CD14-positive monocyte (primary cell): ENCODE measurements around the gene MED9. TPM values are rescaled to one million over a fixed set of nuclear protein-coding genes. Genes with fewer than 3 reads are reported as not detected.

ENCODE experiments used
- DNase-seq, 3 donors: peaks; one replicate each; pipeline ENCODE4 v3.0.0-alpha.2; 2011 to 2022
- H2AFZ ChIP-seq: 2 replicates; pipeline ENCODE4 v1.6.0; 2012; ENCODE audit warnings: mild to moderate bottlenecking, low read depth, low read length, inconsistent platforms; ENCODE audit not compliant: insufficient read depth, poor library complexity, severe bottlenecking
- H3K27ac ChIP-seq, 2 donors: 1 replicate in 1 of 2; 2 replicates in 1 of 2; pipeline ENCODE4 v1.5.1; 2012 to 2013; ENCODE audit warnings: low read length in 2 of 2, control low read depth in 1 of 2, inconsistent platforms in 1 of 2, low read depth in 1 of 2, mild to moderate bottlenecking in 1 of 2
- H3K27me3 ChIP-seq, 2 donors: one replicate each; pipeline versions ENCODE4 v1.6.0 to v1.6.1; 2011 to 2013; ENCODE audit warnings: low read length in 2 of 2; ENCODE audit not compliant: control insufficient read depth in 2 of 2, insufficient read depth in 2 of 2
- H3K36me3 ChIP-seq, 2 donors: replicated peaks in 1 of 2; 1 replicate in 1 of 2; 2 replicates in 1 of 2; pipeline versions ENCODE4 v1.5.1 to v1.6.1; 2012 to 2013; ENCODE audit warnings: low read length in 2 of 2, control low read depth in 1 of 2, inconsistent platforms in 1 of 2, mild to moderate bottlenecking in 1 of 2; ENCODE audit not compliant: insufficient read depth in 2 of 2, control insufficient read depth in 1 of 2
- H3K4me1 ChIP-seq, 2 donors: 1 replicate in 1 of 2; 2 replicates in 1 of 2; pipeline versions ENCODE4 v1.5.1 to v1.6.1; 2012 to 2013; ENCODE audit warnings: low read length in 2 of 2, control low read depth in 1 of 2, inconsistent platforms in 1 of 2, mild to moderate bottlenecking in 1 of 2, moderate library complexity in 1 of 2; ENCODE audit not compliant: insufficient read depth in 2 of 2, control insufficient read depth in 1 of 2
- H3K4me2 ChIP-seq: replicated peaks from 2 replicates; pipeline ENCODE3; 2012; ENCODE audit warnings: low read length, moderate library complexity, mild to moderate bottlenecking; ENCODE audit not compliant: poor library complexity, severe bottlenecking; ENCODE audit errors: extremely low read depth
- H3K4me3 ChIP-seq, 3 experiments: fragments of 200-600 bp in 1 of 3; sonication (generic) in 1 of 3; replicated peaks in 1 of 3; 1 replicate in 2 of 3; 2 replicates in 1 of 3; pipeline ENCODE4 v1.5.1; 2011 to 2013; ENCODE audit warnings: low read length in 3 of 3, mild to moderate bottlenecking in 3 of 3, control low read depth in 2 of 3, low read depth in 2 of 3, inconsistent platforms in 1 of 3, moderate library complexity in 1 of 3
- H3K79me2 ChIP-seq: 2 replicates; pipeline ENCODE4 v1.6.0; 2012; ENCODE audit warnings: mild to moderate bottlenecking, control low read depth, inconsistent platforms, low read length, moderate library complexity; ENCODE audit not compliant: insufficient read depth
- H3K9ac ChIP-seq: 2 replicates; pipeline ENCODE4 v1.6.0; 2017; ENCODE audit warnings: low read length, mild to moderate bottlenecking; ENCODE audit not compliant: insufficient read depth, poor library complexity, severe bottlenecking
- H3K9me3 ChIP-seq, 2 donors: replicated peaks in 1 of 2; 1 replicate in 1 of 2; 2 replicates in 1 of 2; pipeline versions ENCODE4 v1.5.1 to v1.6.1; 2012 to 2013; ENCODE audit warnings: low read length in 2 of 2, control low read depth in 1 of 2; ENCODE audit not compliant: control insufficient read depth in 1 of 2, insufficient read depth in 1 of 2
- H4K20me1 ChIP-seq: 2 replicates; pipeline ENCODE4 v1.6.0; 2012; ENCODE audit warnings: mild to moderate bottlenecking, low read length, control low read depth, moderate library complexity; ENCODE audit not compliant: insufficient read depth
- H3K27ac Mint-ChIP-seq, 7 donors: one replicate each; pipeline ENCODE4 v1.8.0; 2020; ENCODE audit warnings: mild to moderate bottlenecking in 7 of 7, mixed read lengths in 7 of 7, moderate library complexity in 6 of 7, inconsistent platforms in 2 of 7
- H3K27me3 Mint-ChIP-seq, 3 donors: one replicate each; pipeline ENCODE4 v1.8.0; 2021 to 2022; ENCODE audit warnings: low read depth in 3 of 3, mild to moderate bottlenecking in 3 of 3, mixed read lengths in 3 of 3, moderate library complexity in 3 of 3, inconsistent platforms in 1 of 3
- H3K36me3 Mint-ChIP-seq, 2 donors: one replicate each; pipeline ENCODE4 v1.8.0; 2020; ENCODE audit warnings: mixed read lengths in 2 of 2, inconsistent platforms in 1 of 2, mild to moderate bottlenecking in 1 of 2
- H3K4me1 Mint-ChIP-seq: one replicate; pipeline ENCODE4 v1.8.0; 2020; ENCODE audit warnings: mild to moderate bottlenecking, mixed read lengths
- H3K4me3 Mint-ChIP-seq, 2 donors: one replicate each; pipeline ENCODE4 v1.8.0; 2020; ENCODE audit warnings: mild to moderate bottlenecking in 2 of 2, mixed read lengths in 2 of 2, moderate library complexity in 1 of 2
- H3K9me3 Mint-ChIP-seq, 7 donors: one replicate each; pipeline ENCODE4 v1.8.0; 2020 to 2022; ENCODE audit warnings: mixed read lengths in 7 of 7, mild to moderate bottlenecking in 6 of 7, moderate library complexity in 6 of 7, inconsistent platforms in 2 of 7
- WGBS: methylation state at CpG from one replicate; pipeline ENCODE4 v1.1.5; 2013; ENCODE audit warnings: missing lambda C conversion rate; ENCODE audit not compliant: insufficient coverage; 5-methylcytosine and 5-hydroxymethylcytosine counted together
- intact Hi-C, 2 donors: fragments of 100-400 bp; cut with micrococcal nuclease; formaldehyde crosslinking; loops; one replicate each; pipeline versions ENCODE4 v1.15.0 to v1.15.1; 2023
- polyA plus RNA-seq, 3 donors: library from polyadenylated mRNA; depleted of rRNA in 1 of 3; unstranded in 2 of 3; stranded (reverse) in 1 of 3; fragments of 300-500 nt in 2 of 3; fragments of >200 nt in 1 of 3; fragmentation: Illumina TruSeq in 2 of 3; gene quantifications; 1 replicate in 2 of 3; 2 replicates in 1 of 3; pipeline ENCODE4 v1.2.3, GENCODE V29; 2012 to 2021
- TF ChIP-seq, protein P1 (sequence below): fragments of 200-600 bp; IDR thresholded peaks from one replicate; pipeline ENCODE4 v1.8.0; 2022; ENCODE audit warnings: antibody characterized with exemption, mild to moderate bottlenecking

Gene MED9
- polyA plus RNA-seq, 3 donors: 5.6 to 6.9 (median 6.1) TPM

DNA sequence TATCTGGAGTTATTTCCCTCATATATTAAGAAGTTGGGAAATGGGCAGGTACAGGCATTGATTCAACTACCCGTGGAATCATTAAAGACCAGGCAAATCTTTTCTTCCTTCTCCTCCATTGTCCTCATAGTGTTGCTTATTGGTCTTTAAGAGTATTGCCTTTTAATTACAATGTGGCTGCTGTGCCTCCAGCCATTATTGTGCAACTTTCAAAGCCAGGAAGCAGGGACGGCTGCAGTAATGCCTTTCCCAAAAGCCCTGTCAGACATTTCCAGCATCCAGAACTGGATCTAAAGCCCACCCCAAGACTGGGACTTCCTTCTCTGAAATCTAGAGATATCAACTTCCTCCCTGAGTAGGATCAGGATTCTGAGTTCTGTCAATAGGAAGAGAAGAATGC is 42.3 kb upstream of the MED9 start:
- H3K9me3 ChIP-seq: no peaks in the 10 kb centered on the region
- peak overlapping the region in 3 of 7 donors; percentile 26 to 61 (median 40) for H3K27ac Mint-ChIP-seq
- H3K4me2 ChIP-seq: no peak overlapping the region
- H3K9ac ChIP-seq: no peak overlapping the region
- H2AFZ ChIP-seq: no peak overlapping the region
- no peak overlapping the region for H3K4me3 ChIP-seq
- peaks cover 0 to 1% (median 0%) of the 10 kb centered on the region in 7 donors for H3K9me3 Mint-ChIP-seq
- no peak overlapping the region for H3K4me3 Mint-ChIP-seq
- no peak for DNase-seq
- intact Hi-C loops: no loop called here
- H3K4me1 Mint-ChIP-seq: peaks cover 25% of the 10 kb centered on the region
- no peaks in the 10 kb centered on the region for H3K36me3 Mint-ChIP-seq
- no peaks in the 10 kb centered on the region for H3K36me3 ChIP-seq
- peaks cover 0 to 8% (median 2%) of the 10 kb centered on the region in 3 donors for H3K27me3 Mint-ChIP-seq
- H3K4me1 ChIP-seq: peaks cover 19 to 20% of the 10 kb centered on the region in 2 donors
- H3K27ac ChIP-seq: no peak overlapping the region
- TF ChIP-seq, protein P1, sequence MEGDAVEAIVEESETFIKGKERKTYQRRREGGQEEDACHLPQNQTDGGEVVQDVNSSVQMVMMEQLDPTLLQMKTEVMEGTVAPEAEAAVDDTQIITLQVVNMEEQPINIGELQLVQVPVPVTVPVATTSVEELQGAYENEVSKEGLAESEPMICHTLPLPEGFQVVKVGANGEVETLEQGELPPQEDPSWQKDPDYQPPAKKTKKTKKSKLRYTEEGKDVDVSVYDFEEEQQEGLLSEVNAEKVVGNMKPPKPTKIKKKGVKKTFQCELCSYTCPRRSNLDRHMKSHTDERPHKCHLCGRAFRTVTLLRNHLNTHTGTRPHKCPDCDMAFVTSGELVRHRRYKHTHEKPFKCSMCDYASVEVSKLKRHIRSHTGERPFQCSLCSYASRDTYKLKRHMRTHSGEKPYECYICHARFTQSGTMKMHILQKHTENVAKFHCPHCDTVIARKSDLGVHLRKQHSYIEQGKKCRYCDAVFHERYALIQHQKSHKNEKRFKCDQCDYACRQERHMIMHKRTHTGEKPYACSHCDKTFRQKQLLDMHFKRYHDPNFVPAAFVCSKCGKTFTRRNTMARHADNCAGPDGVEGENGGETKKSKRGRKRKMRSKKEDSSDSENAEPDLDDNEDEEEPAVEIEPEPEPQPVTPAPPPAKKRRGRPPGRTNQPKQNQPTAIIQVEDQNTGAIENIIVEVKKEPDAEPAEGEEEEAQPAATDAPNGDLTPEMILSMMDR: no peak
- no peaks in the 10 kb centered on the region for H3K79me2 ChIP-seq
- H4K20me1 ChIP-seq: no peaks in the 10 kb centered on the region
- WGBS: 0% methylated on average over 1 of the region's 2 CpGs
- no peaks in the 10 kb centered on the region for H3K27me3 ChIP-seq

- Histone ChIP-seq H3K9me3 (no peaks in the 10 kb centered on the region), H3K36me3 (no peaks in the 10 kb centered on the region), H3K79me2 (no peaks in the 10 kb centered on the region), H3K4me3 (no peak overlapping the region), H3K9ac (no peak overlapping the region), H2AFZ (no peak overlapping the region), H3K4me1 (peaks cover 19 to 20% of the 10 kb centered on the region in 2 donors), H3K27me3 (no peaks in the 10 kb centered on the region), H4K20me1 (no peaks in the 10 kb centered on the region), H3K27ac (no peak overlapping the region), H3K4me2 (no peak overlapping the region)
- Mint-ChIP-seq H3K27me3 (peaks cover 0 to 8% (median under 1%) of the 10 kb centered on the region in 3 donors), H3K36me3 (no peaks in the 10 kb centered on the region), H3K4me3 (no peak overlapping the region), H3K27ac (no peak overlapping the region), H3K4me1 (peaks cover 27% of the 10 kb centered on the region), H3K9me3 (peaks cover 0 to 1% (median 0%) of the 10 kb centered on the region in 7 donors)
- whole genome bisulfite sequencing: 79% methylated on average over 3 of the region's 4 CpGs
- intact Hi-C loops: loop anchor here in 1 of 2 donors (5.0 kb wide), 1 partner anchor 78 kb away; no protein-coding TSS in a partner anchor
- TF ChIP-seq, protein P1: no peak
- DNase-seq: no peak
These were observed 41.5 kb upstream of the MED9 start for GRCh38 chr17:17435323-17435722.
